Measurements from ENCODE around the gene KIAA1671.

The KIAA1671 gene

DNA sequence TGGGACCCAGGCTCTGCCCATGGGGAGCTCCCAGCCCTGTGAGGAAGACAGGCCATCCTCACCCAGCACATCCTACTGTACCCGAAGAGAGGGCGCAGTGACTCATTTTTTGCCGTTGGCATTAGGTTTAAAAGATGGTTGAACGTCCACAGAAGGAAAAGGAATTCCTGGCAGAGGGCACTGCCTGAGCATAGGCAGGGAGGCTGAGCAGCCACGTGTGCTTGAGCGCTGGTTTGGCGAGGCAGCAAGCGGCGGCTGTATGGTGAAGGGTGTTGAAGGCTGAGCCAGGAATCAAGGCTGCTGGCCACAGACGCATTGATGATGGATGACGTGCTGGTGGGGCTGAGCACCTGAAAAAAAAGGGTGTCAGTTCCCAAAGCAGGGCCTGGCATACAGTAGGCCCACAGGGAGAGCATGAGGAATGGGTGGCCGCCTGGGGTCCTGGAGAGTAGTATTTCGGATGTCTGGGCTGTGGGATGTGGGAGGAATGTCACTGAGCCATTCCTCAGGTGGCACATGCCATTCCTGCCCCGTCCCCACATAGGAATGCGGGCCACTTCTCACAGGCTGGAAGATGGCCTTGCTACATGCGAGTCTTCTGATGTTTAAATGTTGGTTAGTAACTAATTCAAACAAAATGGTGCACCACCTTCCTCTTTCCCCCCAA lies 112.5 kb downstream of the KIAA1671 start:
- no peak overlapping the region for H3K27ac ChIP-seq (ENCODE audit: low read depth, low read length)
- H3K4me3 ChIP-seq (ENCODE audit: insufficient read depth, low read length, poor library complexity, severe bottlenecking): no peak overlapping the region
- no peak overlapping the region for H3K9ac ChIP-seq (ENCODE audit: low read length)
- no peaks in the 10 kb centered on the region for H3K36me3 ChIP-seq (ENCODE audit: low read length)
- no peak overlapping the region for H3K4me2 ChIP-seq (ENCODE audit: low read depth, low read length, poor library complexity, severe bottlenecking)
- H3K79me2 ChIP-seq (ENCODE audit: insufficient read depth, low read length): no peaks in the 10 kb centered on the region
- H3F3A ChIP-seq (ENCODE audit: insufficient read depth): no peaks in the 10 kb centered on the region
- TF ChIP-seq, protein P1, sequence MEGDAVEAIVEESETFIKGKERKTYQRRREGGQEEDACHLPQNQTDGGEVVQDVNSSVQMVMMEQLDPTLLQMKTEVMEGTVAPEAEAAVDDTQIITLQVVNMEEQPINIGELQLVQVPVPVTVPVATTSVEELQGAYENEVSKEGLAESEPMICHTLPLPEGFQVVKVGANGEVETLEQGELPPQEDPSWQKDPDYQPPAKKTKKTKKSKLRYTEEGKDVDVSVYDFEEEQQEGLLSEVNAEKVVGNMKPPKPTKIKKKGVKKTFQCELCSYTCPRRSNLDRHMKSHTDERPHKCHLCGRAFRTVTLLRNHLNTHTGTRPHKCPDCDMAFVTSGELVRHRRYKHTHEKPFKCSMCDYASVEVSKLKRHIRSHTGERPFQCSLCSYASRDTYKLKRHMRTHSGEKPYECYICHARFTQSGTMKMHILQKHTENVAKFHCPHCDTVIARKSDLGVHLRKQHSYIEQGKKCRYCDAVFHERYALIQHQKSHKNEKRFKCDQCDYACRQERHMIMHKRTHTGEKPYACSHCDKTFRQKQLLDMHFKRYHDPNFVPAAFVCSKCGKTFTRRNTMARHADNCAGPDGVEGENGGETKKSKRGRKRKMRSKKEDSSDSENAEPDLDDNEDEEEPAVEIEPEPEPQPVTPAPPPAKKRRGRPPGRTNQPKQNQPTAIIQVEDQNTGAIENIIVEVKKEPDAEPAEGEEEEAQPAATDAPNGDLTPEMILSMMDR (IDR thresholded peaks at IDR 0.05; ENCODE audit: insufficient read depth, low read length, poor library complexity, severe bottlenecking): no peak
- TF ChIP-seq EZH2phosphoT487 (conservative IDR thresholded peaks at IDR 0.05; ENCODE audit: low read length): no peak
- H3K9me3 ChIP-seq (ENCODE audit: insufficient read depth, low read length): no peaks in the 10 kb centered on the region
- no peaks in the 10 kb centered on the region for H3K27me3 ChIP-seq (ENCODE audit: low read length)
- no peaks in the 10 kb centered on the region for H4K20me1 ChIP-seq (ENCODE audit: low read depth, low read length)
- no peak overlapping the region for H2AFZ ChIP-seq (ENCODE audit: low read depth, low read length, severe bottlenecking)
- H3K9me2 ChIP-seq (replicated peaks; ENCODE audit: insufficient read depth, low read length): no peaks in the 10 kb centered on the region

DNA sequence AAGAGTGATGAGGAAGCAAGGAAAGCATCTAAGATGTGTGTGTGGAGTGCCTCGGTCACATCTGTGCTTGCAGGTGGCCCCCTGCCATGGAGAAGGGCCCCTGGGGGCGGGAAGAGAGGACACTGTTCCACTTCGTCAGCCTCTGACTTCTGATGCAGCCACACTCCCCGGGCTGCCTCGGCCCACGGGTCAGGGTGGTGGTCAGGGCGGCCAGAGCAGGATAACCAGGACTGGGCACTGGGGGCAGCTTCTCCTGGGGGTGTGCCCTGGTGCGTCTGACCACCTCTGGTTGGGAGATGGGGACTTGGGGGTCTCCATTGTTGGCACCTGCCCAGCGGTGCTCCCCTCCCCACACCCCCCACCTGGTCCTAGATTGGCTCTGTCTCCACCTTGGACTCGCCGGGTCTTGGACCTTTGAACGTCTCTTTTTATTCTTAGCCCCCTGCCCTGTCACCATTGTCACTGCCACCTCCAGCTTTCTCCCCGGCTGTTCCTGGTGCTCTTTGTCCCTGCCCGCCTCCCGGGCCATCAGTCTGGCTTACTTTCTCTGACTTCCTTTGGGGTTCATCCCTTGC lies 114.4 kb downstream of the KIAA1671 start:
- Histone ChIP-seq H3K9me2 (replicated peaks; ENCODE audit: insufficient read depth, low read length) (no peaks in the 10 kb centered on the region), H3K27me3 (ENCODE audit: low read length) (no peaks in the 10 kb centered on the region), H3K36me3 (ENCODE audit: low read length) (no peaks in the 10 kb centered on the region), H3K9me3 (ENCODE audit: insufficient read depth, low read length) (no peaks in the 10 kb centered on the region), H3K9ac (ENCODE audit: low read length) (no peak overlapping the region), H3K27ac (ENCODE audit: low read depth, low read length) (no peak overlapping the region), H3K79me2 (ENCODE audit: insufficient read depth, low read length) (no peaks in the 10 kb centered on the region), H3F3A (ENCODE audit: insufficient read depth) (no peaks in the 10 kb centered on the region), H2AFZ (ENCODE audit: low read depth, low read length, severe bottlenecking) (no peak overlapping the region), H3K4me3 (ENCODE audit: insufficient read depth, low read length, poor library complexity, severe bottlenecking) (no peak overlapping the region), H3K4me2 (ENCODE audit: low read depth, low read length, poor library complexity, severe bottlenecking) (no peak overlapping the region), H4K20me1 (ENCODE audit: low read depth, low read length) (no peaks in the 10 kb centered on the region)
- TF ChIP-seq, protein P1 (IDR thresholded peaks at IDR 0.05; ENCODE audit: insufficient read depth, low read length, poor library complexity, severe bottlenecking): no peak
- TF ChIP-seq EZH2phosphoT487 (conservative IDR thresholded peaks at IDR 0.05; ENCODE audit: low read length): no peak

DNA sequence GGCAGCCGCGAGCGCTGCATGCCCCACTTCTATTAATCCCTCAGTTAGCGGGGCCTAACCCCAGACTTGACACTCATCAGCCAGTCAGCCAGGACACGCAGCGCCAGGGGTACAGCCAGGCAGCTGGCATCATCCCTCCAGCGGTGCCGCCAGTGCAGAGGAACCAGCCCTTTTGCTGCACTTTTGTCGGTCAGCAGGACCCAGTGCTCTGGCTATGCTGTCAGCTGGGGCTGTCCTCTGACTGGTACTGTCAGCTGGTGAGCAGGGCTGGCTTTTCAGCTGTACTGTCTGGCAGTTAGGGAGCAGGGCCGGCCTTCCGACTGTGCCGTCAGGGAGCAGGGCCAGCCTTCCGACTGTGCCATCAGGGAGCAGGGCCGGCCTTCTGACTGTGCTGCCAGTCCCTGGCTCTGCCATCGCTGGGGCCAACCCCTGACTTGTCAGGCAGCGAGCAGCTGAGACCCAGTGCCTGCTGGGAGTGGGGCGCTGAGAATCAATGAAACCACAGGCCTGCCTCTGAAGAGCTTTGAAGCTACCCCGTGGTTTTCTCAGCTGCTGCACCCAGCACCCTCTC lies 115.4 kb downstream of the KIAA1671 start:
- Histone ChIP-seq H3K27me3 (ENCODE audit: low read length) (no peaks in the 10 kb centered on the region), H3K27ac (ENCODE audit: low read depth, low read length) (no peak overlapping the region), H3K9me2 (replicated peaks; ENCODE audit: insufficient read depth, low read length) (no peaks in the 10 kb centered on the region), H3F3A (ENCODE audit: insufficient read depth) (no peaks in the 10 kb centered on the region), H3K9ac (ENCODE audit: low read length) (no peak overlapping the region), H3K4me3 (ENCODE audit: insufficient read depth, low read length, poor library complexity, severe bottlenecking) (no peak overlapping the region), H3K4me2 (ENCODE audit: low read depth, low read length, poor library complexity, severe bottlenecking) (no peak overlapping the region), H3K9me3 (ENCODE audit: insufficient read depth, low read length) (no peaks in the 10 kb centered on the region), H3K79me2 (ENCODE audit: insufficient read depth, low read length) (no peaks in the 10 kb centered on the region), H4K20me1 (ENCODE audit: low read depth, low read length) (no peaks in the 10 kb centered on the region), H2AFZ (ENCODE audit: low read depth, low read length, severe bottlenecking) (no peak overlapping the region), H3K36me3 (ENCODE audit: low read length) (no peaks in the 10 kb centered on the region)
- no peak for TF ChIP-seq EZH2phosphoT487 (conservative IDR thresholded peaks at IDR 0.05; ENCODE audit: low read length)
- TF ChIP-seq, protein P1 (IDR thresholded peaks at IDR 0.05; ENCODE audit: insufficient read depth, low read length, poor library complexity, severe bottlenecking): no peak

Measured in SU-DHL-6 (cell line).